Parathyroid adenoma (tissue), 2 donors: ENCODE results near the gene MED16.
"Not testable (repeated sequence)": the region's sequence is repeated elsewhere in the genome, so short reads cannot be mapped to it uniquely, and the experiment has no call there.

ENCODE experiments used
- H2AFZ ChIP-seq: fragments of 300-600 bp; sonication (generic); one replicate; pipeline ENCODE4 v1.7.0; 2017; ENCODE audit warnings: antibody characterized with exemption, mild to moderate bottlenecking
- H3K27ac ChIP-seq: fragments of 300-600 bp; sonication (generic); one replicate; pipeline ENCODE4 v1.7.0; 2017
- H3K27me3 ChIP-seq: fragments of 300-600 bp; sonication (generic); one replicate; pipeline ENCODE4 v1.7.0; 2017; ENCODE audit warnings: low read length; ENCODE audit not compliant: control insufficient read depth, insufficient read depth
- H3K36me3 ChIP-seq: fragments of 300-600 bp; sonication (generic); one replicate; pipeline ENCODE4 v1.7.0; 2017; ENCODE audit warnings: low read length; ENCODE audit not compliant: control insufficient read depth, insufficient read depth
- H3K4me1 ChIP-seq: fragments of 300-600 bp; sonication (generic); one replicate; pipeline ENCODE4 v1.7.0; 2017; ENCODE audit warnings: control low read depth
- H3K4me2 ChIP-seq: fragments of 300-600 bp; sonication (generic); one replicate; pipeline ENCODE4 v1.7.0; 2017; ENCODE audit warnings: low read length
- H3K4me3 ChIP-seq: fragments of 300-600 bp; sonication (generic); one replicate; pipeline ENCODE4 v1.7.0; 2017; ENCODE audit warnings: low read depth, low read length
- H3K79me2 ChIP-seq: fragments of 300-600 bp; sonication (generic); one replicate; pipeline ENCODE4 v1.7.0; 2017; ENCODE audit warnings: control low read depth
- H3K9ac ChIP-seq: fragments of 300-600 bp; sonication (generic); one replicate; pipeline ENCODE4 v1.7.0; 2017; ENCODE audit warnings: mild to moderate bottlenecking
- H3K9me3 ChIP-seq: fragments of 300-600 bp; sonication (generic); one replicate; pipeline ENCODE4 v1.7.0; 2017; ENCODE audit warnings: low read length; ENCODE audit not compliant: control insufficient read depth
- CTCF ChIP-seq: fragments of 300-600 bp; sonication (generic); IDR thresholded peaks from one replicate; pipeline ENCODE4 v1.7.0; 2017; ENCODE audit warnings: antibody characterized with exemption, mild to moderate bottlenecking
- donor health status: primary hyperparathyroidism.

MED16 gene

GRCh38 chr19:843836-844545, 49.0 kb downstream of the MED16 start:
- Histone ChIP-seq H3K4me3 (peak overlapping the region; percentile 14), H3K27ac (no peak overlapping the region), H3K79me2 (no peaks in the 10 kb centered on the region), H2AFZ (peak overlapping the region; percentile 34), H3K36me3 (no peaks in the 10 kb centered on the region), H3K9me3 (no peaks in the 10 kb centered on the region), H3K4me2 (peak overlapping the region; percentile 66), H3K4me1 (peaks cover 7% of the 10 kb centered on the region), H3K9ac (no peak overlapping the region), H3K27me3 (no peaks in the 10 kb centered on the region)
- TF ChIP-seq CTCF: no peak

DNA sequence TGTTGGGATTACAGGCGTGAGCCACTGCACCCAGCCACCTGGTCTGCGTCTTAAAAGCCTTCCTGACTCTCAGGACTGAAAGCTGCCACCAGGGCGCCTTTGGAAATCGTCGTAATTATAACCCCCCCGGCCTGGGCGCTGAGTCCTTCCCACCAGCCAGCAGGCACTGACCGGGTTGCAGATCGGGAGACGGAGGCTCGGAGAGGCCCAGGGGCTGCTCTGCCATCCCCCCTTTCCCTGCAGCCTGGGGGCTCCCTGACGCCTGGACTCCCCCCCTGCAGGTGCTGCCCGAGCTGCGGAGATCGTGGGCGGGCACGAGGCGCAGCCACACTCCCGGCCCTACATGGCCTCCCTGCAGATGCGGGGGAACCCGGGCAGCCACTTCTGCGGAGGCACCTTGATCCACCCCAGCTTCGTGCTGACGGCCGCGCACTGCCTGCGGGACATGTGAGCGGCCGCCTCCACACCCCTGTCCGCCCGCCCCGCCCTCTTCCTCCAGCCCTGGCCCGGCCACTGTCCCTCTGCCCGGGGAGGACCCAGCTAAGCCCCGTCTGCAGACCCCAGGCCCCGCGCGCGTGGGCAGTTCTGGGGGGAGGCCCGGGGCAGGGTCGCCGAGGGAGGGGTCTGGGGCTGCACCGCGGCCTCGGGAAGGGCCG, 49.7 kb downstream of the MED16 start:
- H3K27me3 ChIP-seq: no peaks in the 10 kb centered on the region
- H3K4me2 ChIP-seq: peak overlapping the region; percentile 66
- no peaks in the 10 kb centered on the region for H3K9me3 ChIP-seq
- peaks cover 7% of the 10 kb centered on the region for H3K4me1 ChIP-seq
- H3K4me3 ChIP-seq: peak overlapping the region; percentile 14
- no peak for TF ChIP-seq CTCF
- H2AFZ ChIP-seq: peak overlapping the region; percentile 34
- no peaks in the 10 kb centered on the region for H3K36me3 ChIP-seq
- no peak overlapping the region for H3K27ac ChIP-seq
- H3K79me2 ChIP-seq: no peaks in the 10 kb centered on the region
- H3K9ac ChIP-seq: no peak overlapping the region

- H3K27me3 ChIP-seq, H2AFZ ChIP-seq, H3K4me1 ChIP-seq, H3K27ac ChIP-seq, H3K4me3 ChIP-seq, H3K9ac ChIP-seq, H3K9me3 ChIP-seq, H3K79me2 ChIP-seq, H3K4me2 ChIP-seq, H3K36me3 ChIP-seq: not testable (repeated sequence)
These were observed 50.2 kb downstream of the MED16 start for GRCh38 chr19:842802-843179.

DNA sequence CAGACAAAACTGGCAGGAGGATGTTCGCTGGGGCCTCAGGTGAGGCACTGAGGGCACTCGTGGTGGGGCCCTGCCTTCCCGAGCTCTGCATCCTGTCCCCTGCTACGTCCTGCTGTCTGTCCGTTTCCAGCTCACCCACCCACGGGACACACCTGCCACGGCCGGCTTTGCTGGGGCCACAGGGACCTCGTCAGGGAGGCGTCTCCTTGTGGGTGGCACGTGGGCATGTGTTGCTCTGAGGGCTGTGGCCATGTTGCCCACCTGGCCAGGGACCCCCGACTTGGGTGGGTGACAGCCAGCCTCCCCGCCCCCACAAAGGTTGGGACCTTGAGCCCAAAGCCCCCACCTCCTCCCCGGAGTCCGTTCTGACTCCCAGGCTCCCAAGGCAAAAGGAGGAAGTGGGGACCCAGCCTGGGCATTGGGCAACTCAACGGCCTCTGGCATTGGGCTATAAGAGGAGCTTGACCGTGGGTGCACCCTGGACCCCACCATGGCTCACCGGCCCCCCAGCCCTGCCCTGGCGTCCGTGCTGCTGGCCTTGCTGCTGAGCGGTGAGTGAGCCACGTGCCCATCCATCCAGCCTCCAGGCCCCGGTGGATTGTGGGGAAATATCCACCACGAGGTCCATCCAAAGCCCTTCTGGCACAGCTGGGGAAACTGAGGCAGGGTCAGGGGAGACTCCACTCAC, 52.3 kb downstream of the MED16 start, which contains the start of gene PRTN3:
PRTN3 (plus strand) TSS at position 481 of the 688 bp plus-strand sequence; CDS start at position 491, 10 bp downstream.
- Histone ChIP-seq H3K4me1 (peaks cover 7% of the 10 kb centered on the region), H3K27ac (no peak within 1 kb of the TSS), H3K9me3 (no peaks in the 10 kb centered on the region), H3K4me3 (no peak within 1 kb of the TSS), H3K36me3 (no peaks in the 10 kb centered on the region), H3K27me3 (no peaks in the 10 kb centered on the region), H3K9ac (no peak within 1 kb of the TSS), H2AFZ (no peak within 1 kb of the TSS), H3K4me2 (no peak within 1 kb of the TSS), H3K79me2 (no peaks in the 10 kb centered on the region)
- no peak for TF ChIP-seq CTCF

GRCh38 chr19:835210-835810, 57.7 kb downstream of the MED16 start:
- H3K27me3 ChIP-seq: no peaks in the 10 kb centered on the region
- H2AFZ ChIP-seq: no peak overlapping the region

More at GRCh38 chr19:835210-835810, 57.7 kb downstream of the MED16 start:
- no peak overlapping the region for H3K4me2 ChIP-seq
- H3K4me3 ChIP-seq: no peak overlapping the region
- TF ChIP-seq CTCF: no peak
- no peaks in the 10 kb centered on the region for H3K79me2 ChIP-seq
- no peak overlapping the region for H3K27ac ChIP-seq
- H3K4me1 ChIP-seq: no peaks in the 10 kb centered on the region
- no peaks in the 10 kb centered on the region for H3K36me3 ChIP-seq
- H3K9ac ChIP-seq: no peak overlapping the region
- H3K9me3 ChIP-seq: no peaks in the 10 kb centered on the region
